Stimulated activated CD4-positive, alpha-beta T cell treated with anti-CD3 and anti-CD28 coated beads, Interleukin-2, amount 100 ng/mL, for 4 hours (primary cell): Measurements from ENCODE around the gene DPPA2.

ENCODE experiments used
- DNase-seq: peaks from one replicate; pipeline ENCODE4 v3.0.0-alpha.2; 2020; ENCODE audit warnings: low read depth

DPPA2 gene

GRCh38 chr3:109325109-109325508, 8.8 kb upstream of the DPPA2 start:
- DNase-seq = no peak

- no peak for DNase-seq
Observed at GRCh38 chr3:109313061-109313460, 3.3 kb downstream of the DPPA2 start.

GRCh38 chr3:109297496-109297895, 18.8 kb downstream of the DPPA2 start:
- DNase-seq = no peak

- DNase-seq = no peak
Observed at GRCh38 chr3:109284071-109284470, 32.2 kb downstream of the DPPA2 start.

GRCh38 chr3:109278546-109278945, 37.8 kb downstream of the DPPA2 start:
- DNase-seq = no peak

GRCh38 chr3:109278141-109278540, 38.2 kb downstream of the DPPA2 start:
- no peak for DNase-seq

GRCh38 chr3:109275702-109276293, 40.5 kb downstream of the DPPA2 start:
- no peak for DNase-seq

- no peak for DNase-seq
Observed at GRCh38 chr3:109270779-109271178, 45.5 kb downstream of the DPPA2 start.

GRCh38 chr3:109269577-109270275, 46.6 kb downstream of the DPPA2 start:
- DNase-seq = no peak

GRCh38 chr3:109268181-109268580, 48.1 kb downstream of the DPPA2 start:
- no peak for DNase-seq

GRCh38 chr3:109265295-109265694, 51.0 kb downstream of the DPPA2 start:
- DNase-seq = no peak

- no peak for DNase-seq
Observed at GRCh38 chr3:109257269-109257668, 59.0 kb downstream of the DPPA2 start.

GRCh38 chr3:109254770-109255169, 61.5 kb downstream of the DPPA2 start:
- DNase-seq = no peak

GRCh38 chr3:109252641-109253040, 63.7 kb downstream of the DPPA2 start:
- DNase-seq = no peak
